ENCODE results near the gene CEP55.

Gene CEP55

GRCh38 chr10:93567277-93568104 lies 71.1 kb downstream of the CEP55 start:
- DNase-seq = no peak

GRCh38 chr10:93568105-93568390 lies 71.6 kb downstream of the CEP55 start:
- no peak for DNase-seq

GRCh38 chr10:93570383-93570782 lies 74.0 kb downstream of the CEP55 start:
- DNase-seq = no peak

- DNase-seq = no peak
Observed at GRCh38 chr10:93572606-93573005, 76.2 kb downstream of the CEP55 start.

GRCh38 chr10:93573051-93573909 lies 76.9 kb downstream of the CEP55 start:
- no peak for DNase-seq

GRCh38 chr10:93573924-93574323 lies 77.5 kb downstream of the CEP55 start:
- DNase-seq = no peak

GRCh38 chr10:93576888-93577287 lies 80.5 kb downstream of the CEP55 start:
- no peak for DNase-seq

- no peak for DNase-seq
Observed at GRCh38 chr10:93577565-93577964, 81.2 kb downstream of the CEP55 start.
